ENCODE measurements around the gene LZTS3. TPM values are rescaled to one million over a fixed set of nuclear protein-coding genes. Genes with fewer than 3 reads are reported as not detected.
"Not testable (repeated sequence)": the region's sequence is repeated elsewhere in the genome, so short reads cannot be mapped to it uniquely, and the experiment has no call there.

Gene LZTS3
- polyA plus RNA-seq, 5 donors = 7.4 to 12.0 (median 8.3) TPM

GRCh38 chr20:3168079-3168828 lies 5.1 kb downstream of the LZTS3 start:
- DNase-seq = peak in 1 of 2 donors; percentile 49

- no peak for DNase-seq
These were observed 5.6 kb downstream of the LZTS3 start for GRCh38 chr20:3167738-3168078.

GRCh38 chr20:3166913-3167342 lies 6.4 kb downstream of the LZTS3 start:
- no peak for DNase-seq

DNA sequence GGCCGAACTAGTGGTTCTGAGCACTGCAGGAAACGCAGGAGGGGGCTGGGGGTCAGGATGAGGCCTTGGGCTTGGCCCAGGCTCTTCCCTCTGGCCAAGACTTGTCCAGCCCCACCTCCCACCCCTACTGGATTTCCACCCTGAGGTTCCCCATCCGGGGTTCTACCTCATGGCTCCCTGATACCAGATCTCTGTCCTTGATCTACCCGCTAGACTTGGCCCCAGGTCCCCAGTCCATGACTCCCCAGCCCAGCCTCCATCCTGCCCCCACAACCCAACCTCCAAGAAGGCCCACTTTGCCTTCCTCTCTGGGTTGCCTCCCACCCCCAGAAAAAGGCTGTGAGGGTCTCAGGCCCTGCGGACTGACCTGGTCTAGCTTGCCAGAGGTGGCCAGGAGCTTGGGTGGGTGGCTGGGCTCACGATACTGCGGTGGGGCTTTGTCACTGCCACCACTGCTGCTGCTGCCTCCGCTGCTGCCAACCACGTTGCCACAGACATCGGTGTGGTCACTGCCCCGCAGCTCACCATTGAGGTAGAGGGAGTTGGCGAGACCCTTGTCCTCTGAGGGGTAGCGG lies 6.9 kb downstream of the LZTS3 start:
- DNase-seq = no peak

DNA sequence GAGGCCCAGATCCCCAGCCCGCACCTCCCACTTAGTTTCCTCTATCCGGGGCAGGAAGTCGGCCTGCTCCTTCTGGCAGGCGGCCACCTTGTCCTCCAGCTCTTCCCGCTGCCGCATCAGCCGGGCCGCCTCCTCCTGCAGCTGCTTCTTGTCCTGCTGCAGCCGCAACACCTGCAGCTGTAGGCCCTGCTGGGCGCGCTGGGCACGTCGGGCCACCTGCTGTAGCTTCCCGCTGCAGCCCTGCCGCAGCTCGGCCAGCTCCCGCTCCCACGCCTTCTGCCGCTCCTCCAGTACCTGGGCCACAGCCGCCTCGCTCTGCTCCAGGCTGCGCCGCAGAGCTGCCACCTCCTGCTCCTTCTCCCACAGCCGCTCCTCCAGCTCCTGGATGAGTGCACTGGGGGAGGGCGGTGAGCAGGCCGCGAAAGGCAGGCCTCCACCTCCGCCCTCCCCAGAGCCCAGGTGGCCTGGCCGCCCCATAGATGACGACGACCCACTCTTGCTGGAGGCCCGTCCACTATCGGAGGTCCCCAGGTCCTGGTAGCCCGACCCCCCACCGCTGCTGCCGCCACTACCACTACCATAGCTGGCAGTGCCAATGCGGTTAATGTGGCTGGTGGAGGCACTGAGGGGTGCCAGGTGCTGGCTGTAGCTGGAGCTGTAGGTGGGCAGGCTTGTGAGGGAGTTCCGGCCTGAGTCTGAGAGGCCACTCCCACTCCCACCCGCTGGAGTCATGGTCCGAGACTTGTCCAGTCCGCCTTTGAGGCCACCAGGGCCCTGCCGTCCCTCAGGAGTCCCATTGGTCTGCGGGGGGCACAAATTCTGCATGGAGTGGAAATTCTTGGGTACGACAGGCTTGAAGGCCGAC lies 7.6 kb downstream of the LZTS3 start:
- DNase-seq = peak; percentile 46 to 55

DNA sequence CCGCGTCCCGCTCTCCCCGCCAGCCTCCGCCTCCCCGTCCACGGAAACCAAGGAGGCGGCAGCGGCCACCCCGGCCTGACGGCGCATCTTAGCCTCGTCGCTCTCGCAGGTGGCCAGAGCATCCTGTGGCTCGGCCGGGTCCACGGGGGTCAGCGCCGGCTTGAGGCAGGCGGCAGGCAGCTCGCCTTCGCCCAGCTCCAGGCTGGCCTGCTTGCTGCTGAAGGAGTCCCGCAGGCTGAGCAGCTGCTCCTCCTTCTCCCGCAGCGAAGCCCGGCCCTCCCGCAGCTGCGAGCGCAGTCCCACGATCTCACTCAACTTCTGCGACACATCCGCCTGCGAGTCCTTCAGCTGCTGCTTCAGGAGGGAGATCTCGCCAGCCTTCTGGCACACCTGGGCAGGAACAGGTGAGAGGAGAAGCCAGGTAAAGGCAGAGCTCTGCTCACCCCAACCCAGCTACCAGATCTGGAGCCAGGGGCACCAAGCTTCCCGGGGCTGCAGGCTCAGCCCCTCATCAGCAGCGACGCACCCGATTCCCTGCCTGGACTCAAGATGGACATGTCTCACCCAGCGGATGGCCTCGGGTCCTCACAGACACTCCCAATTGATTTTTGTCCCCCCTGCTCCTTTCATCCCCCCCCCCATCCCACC lies 8.5 kb downstream of the LZTS3 start:
- no peak for DNase-seq

DNA sequence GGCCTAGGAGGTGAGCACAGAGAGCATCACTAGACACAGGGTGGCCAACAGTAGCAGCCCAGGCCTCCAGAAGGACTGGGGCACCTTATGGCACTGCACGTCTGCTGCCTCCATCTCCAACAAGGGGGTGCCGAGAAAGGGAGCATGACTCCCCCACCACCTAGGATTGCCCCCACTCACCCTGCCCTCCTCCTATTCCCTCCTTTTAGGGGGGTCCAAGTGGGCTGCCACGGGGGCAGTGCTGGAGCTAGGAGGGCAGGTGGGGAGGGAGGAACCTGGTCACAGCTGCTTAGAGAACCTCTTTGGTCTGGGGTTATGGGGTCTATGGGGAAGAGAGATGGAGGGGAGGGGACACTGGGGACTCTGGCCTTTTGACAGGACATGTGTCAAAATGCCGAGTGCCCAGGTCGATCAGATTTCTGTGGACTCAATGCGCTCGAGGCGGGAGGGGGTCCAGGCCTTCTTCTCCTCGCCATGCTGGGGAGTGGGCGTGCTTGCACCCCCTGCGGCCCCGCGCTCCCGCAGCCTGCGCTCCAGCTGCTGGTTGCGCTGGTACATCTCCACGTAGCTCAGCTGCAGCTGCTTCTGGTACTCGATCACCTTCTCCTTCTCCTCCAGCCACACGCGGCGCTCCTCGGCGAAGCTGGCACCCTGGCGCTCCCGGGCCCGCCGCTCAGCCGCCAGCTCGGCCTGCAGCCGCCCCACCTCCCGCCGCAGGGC lies 9.1 kb downstream of the LZTS3 start:
- DNase-seq = no peak

GRCh38 chr20:3163099-3164042 lies 10.0 kb downstream of the LZTS3 start:
- no peak for DNase-seq

DNA sequence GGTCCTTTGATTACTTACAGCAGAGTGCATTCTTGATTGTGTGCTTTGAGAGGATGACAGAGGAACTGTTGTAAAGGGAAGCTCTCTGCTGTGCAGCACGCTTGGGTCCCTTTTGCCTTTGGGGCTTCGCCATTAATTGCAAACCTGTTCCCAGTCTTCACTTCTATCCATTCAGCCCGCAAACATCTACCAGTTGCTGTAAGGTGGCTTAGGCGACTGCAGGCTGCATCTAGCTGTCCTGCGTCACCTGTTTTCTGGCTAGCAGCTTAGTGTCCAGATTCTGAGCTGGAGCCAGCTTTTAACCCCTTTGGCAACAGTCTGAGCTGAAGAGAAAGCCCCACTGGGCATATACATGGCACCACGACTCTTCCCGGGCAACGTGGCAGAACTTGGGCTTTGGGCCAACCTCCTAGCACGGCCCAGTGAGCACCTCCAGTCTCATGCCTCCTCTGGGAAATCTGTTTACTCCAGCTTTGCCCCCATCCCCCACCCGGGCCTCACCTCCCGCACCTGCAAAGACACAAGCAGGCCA lies 11.2 kb downstream of the LZTS3 start:
- DNase-seq = no peak

DNA sequence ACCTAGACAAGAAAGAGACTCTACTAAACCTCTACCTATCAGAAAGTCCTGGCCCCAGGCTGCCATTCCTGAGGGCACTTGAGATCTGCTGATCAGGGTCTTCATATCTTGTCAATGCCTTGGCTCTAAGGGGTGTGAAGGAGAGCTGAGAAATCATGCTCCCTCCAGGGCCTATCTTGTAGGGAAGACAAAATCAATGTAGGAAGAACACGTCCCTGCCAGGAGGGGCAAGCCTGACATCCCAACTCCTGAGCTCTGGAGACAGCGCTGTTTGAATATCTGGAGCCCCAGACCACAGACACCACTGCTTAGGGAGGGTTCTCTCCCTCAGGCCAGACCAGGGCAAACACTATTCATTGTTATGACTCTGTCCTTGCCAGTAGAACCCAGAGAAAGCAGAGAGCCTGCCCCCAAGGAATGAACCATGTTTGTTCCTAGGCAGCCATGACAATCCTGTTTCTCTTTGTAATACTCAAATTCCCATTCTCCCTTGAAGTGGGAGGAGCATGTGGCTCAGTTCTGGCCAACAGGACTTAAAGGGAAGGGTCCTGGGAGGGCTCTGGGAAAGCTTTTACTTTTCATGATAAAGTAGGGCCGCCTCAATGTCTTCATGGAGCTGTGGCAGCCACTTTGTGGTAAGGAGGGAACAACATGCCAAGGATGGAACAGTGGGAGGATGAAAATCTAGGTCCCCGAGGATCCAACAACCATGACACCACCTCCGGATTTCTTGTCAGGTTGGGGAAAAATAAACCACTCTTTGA lies 11.9 kb downstream of the LZTS3 start:
- no peak for DNase-seq

GRCh38 chr20:3160418-3160817 lies 12.9 kb downstream of the LZTS3 start:
- DNase-seq = no peak

DNA sequence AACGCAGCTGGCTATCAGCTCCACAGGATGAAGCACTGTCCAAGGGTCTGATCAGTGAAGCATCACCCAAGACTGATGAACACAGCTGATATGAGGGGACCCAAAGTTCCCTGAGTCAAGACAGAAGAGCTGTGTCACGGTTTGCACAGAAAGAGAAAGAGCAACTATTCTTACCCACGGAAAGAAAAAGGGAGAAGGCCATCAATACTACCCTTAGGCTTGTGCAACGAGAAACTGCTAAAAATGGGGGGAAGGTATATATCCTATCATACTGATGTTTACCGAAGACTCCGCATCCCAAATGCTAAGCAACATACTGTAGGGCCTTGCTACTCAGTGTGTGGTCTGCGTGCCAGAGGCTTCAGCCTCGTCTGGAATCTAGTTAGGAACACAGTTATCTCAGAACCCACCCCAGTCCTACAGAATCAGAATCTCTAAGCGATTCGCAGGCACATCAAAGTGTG lies 14.3 kb downstream of the LZTS3 start:
- no peak for DNase-seq

GRCh38 chr20:3157817-3158216 lies 15.5 kb downstream of the LZTS3 start:
- no peak for DNase-seq

DNA sequence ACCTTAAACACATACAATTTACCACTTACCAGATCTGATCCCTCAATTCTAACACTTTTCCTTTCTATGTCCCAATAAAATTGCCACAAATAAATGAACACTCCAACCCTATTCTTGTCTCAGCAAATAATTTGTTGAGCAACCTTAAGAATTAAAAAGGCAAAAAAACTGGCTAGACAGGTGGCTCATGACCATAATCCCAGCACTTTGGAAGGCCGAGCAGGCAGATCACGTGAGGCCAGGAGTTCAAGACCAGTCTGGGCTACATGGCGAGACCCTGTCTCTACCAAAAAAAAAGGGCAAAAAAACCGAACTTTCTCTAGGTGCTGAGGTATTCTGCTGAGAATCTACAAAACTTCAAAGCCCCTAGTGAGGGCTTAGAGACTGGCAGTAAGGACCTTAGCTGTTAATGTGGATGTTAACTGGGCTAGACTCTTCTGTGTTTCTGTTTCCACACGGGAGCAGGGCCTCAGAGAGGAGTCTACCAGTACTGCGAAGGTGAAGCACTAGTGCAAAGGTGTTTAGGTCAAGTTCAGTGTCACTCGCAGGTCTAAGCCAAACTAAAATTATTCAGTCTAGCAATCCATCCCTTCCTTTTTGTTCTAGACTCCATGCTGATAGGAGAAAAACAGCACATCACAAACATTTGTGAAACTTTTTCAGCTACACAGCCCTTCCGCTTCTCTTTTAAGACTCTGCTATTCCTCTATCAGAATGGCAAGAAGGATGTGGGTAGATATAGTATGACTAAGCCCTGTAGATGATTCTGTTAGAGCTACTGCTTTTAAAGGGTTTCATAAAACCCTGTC lies 16.3 kb downstream of the LZTS3 start:
- DNase-seq = no peak

GRCh38 chr20:3152057-3152644 lies 21.2 kb downstream of the LZTS3 start:
- DNase-seq = not testable (repeated sequence)

DNA sequence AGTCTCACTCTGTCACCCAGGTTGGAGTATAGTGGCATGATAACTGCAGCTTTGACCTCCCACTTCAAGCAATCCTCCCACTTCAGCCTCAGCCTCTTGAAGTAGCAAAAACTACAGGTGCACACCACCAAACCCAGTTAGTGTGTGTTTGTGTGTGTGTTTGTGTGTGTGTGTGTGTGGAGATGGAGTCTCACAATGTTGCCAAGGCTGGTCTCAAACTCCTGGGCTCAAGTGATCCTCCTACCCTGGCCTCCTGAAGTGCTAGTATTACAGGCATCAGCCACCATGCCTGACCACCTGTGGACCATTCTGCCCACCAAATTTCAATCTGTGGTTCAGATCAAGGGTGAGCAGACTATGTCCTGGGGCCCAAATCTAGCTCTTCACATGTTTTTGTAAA lies 22.4 kb downstream of the LZTS3 start:
- no peak for DNase-seq

DNA sequence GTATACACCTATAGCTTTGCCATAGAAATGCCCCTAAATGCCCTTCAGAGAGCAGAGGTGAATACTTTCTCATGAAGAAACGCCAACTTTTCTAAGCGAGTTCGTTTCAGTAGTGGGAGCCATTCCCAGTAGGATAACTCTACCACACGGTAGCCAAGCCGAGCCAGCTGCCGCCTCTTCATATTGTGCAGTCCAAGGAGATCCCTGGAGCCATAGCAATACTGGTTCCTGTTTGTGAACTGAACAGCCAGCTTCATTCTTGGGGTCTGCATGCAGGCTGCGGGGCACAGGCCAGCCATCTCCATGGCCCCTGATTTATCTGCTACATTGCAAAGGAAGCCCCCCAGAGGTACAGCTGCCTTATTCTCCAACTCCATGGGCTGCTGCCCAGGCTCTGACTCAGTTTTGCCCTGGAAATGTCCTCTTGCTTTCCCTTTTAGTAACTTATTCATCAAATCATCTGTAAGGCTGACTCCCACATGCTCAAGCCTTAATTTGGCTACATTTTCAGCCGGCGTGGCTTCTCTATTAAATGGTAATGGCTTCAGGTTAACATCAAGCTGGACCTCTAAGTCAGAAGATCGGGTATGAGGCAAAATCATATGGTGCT lies 26.5 kb downstream of the LZTS3 start:
- no peak for DNase-seq
